WERI-Rb-1 (cell line): Measurements from ENCODE around the gene CENPV.
"Not testable (repeated sequence)": the region's sequence is repeated elsewhere in the genome, so short reads cannot be mapped to it uniquely, and the experiment has no call there.

ENCODE experiments used
- DNase-seq: peaks from one replicate; pipeline ENCODE4 v3.0.0-alpha.2; 2020
- H3K27ac ChIP-seq: fragments of 250-450 bp; sonication (Bioruptor Pico); 2 replicates; pipeline ENCODE4 v1.5.1; 2020; ENCODE audit warnings: mild to moderate bottlenecking, moderate library complexity
- H3K27me3 ChIP-seq: fragments of 250-450 bp; sonication (Bioruptor Pico); 2 replicates; pipeline ENCODE4 v1.5.1; 2021; ENCODE audit warnings: mild to moderate bottlenecking, low read depth, moderate library complexity; ENCODE audit not compliant: insufficient read depth, severe bottlenecking
- H3K36me3 ChIP-seq: fragments of 250-450 bp; sonication (Bioruptor Pico); 2 replicates; pipeline ENCODE4 v1.5.1; 2020; ENCODE audit warnings: mild to moderate bottlenecking, moderate library complexity
- H3K4me3 ChIP-seq: 2 replicates; pipeline ENCODE4 v1.5.1; 2011; ENCODE audit warnings: low read depth, mild to moderate bottlenecking, control low read depth, low read length
- H3K9me3 ChIP-seq: fragments of 250-450 bp; sonication (Bioruptor Pico); 2 replicates; pipeline ENCODE4 v1.5.1; 2021; ENCODE audit warnings: mild to moderate bottlenecking, moderate library complexity; ENCODE audit not compliant: severe bottlenecking
- CTCF ChIP-seq: IDR thresholded peaks from 2 replicates; pipeline ENCODE4 v1.5.1; 2011; ENCODE audit warnings: low read depth, mild to moderate bottlenecking, control low read depth, inconsistent platforms, low read length

CENPV gene

GRCh38 chr17:16301963-16302855, 51.1 kb downstream of the CENPV start:
- H3K4me3 ChIP-seq: no peak overlapping the region
- no peaks in the 10 kb centered on the region for H3K9me3 ChIP-seq
- no peak for DNase-seq
- peaks cover 11% of the 10 kb centered on the region for H3K36me3 ChIP-seq
- no peaks in the 10 kb centered on the region for H3K27me3 ChIP-seq
- TF ChIP-seq CTCF: no peak
- no peak overlapping the region for H3K27ac ChIP-seq

GRCh38 chr17:16300554-16300953, 52.7 kb downstream of the CENPV start:
- Histone ChIP-seq H3K27ac (no peak overlapping the region), H3K36me3 (peaks cover 9% of the 10 kb centered on the region), H3K27me3 (no peaks in the 10 kb centered on the region), H3K9me3 (no peaks in the 10 kb centered on the region), H3K4me3 (no peak overlapping the region)
- TF ChIP-seq CTCF: no peak
- no peak for DNase-seq

- DNase-seq: no peak
- no peak for TF ChIP-seq CTCF
- no peaks in the 10 kb centered on the region for H3K27me3 ChIP-seq
- H3K9me3 ChIP-seq: no peaks in the 10 kb centered on the region
- H3K4me3 ChIP-seq: no peak overlapping the region
- peak overlapping the region; percentile 57 for H3K27ac ChIP-seq
- H3K36me3 ChIP-seq: peaks cover 9% of the 10 kb centered on the region
Measured at GRCh38 chr17:16298140-16298662, 55.1 kb downstream of the CENPV start.

- Histone ChIP-seq H3K4me3 (peak overlapping the region; percentile 0; the same call in 1 of the 2 replicates), H3K36me3 (peaks cover 9% of the 10 kb centered on the region), H3K27ac (peak overlapping the region; percentile 57), H3K9me3 (no peaks in the 10 kb centered on the region), H3K27me3 (no peaks in the 10 kb centered on the region)
- DNase-seq: peak; percentile 70
- TF ChIP-seq CTCF: no peak
Measured at GRCh38 chr17:16297367-16298139, 55.7 kb downstream of the CENPV start.

GRCh38 chr17:16296072-16296471, 57.2 kb downstream of the CENPV start:
- not testable (repeated sequence) for H3K4me3 ChIP-seq, H3K27me3 ChIP-seq, H3K9me3 ChIP-seq, H3K36me3 ChIP-seq, H3K27ac ChIP-seq, DNase-seq

GRCh38 chr17:16294560-16294959, 58.7 kb downstream of the CENPV start:
- H3K27ac ChIP-seq: no peak overlapping the region
- no peak for TF ChIP-seq CTCF
- H3K36me3 ChIP-seq: no peaks in the 10 kb centered on the region
- H3K27me3 ChIP-seq: no peaks in the 10 kb centered on the region
- H3K9me3 ChIP-seq: no peaks in the 10 kb centered on the region
- H3K4me3 ChIP-seq: no peak overlapping the region
- DNase-seq: no peak
